K562 (cell line): ENCODE measurements around the gene NLRP9. TPM values are rescaled to one million over a fixed set of nuclear protein-coding genes. Genes with fewer than 3 reads are reported as not detected.

Experiments used
- BRF1 ChIP-seq: IDR thresholded peaks from 3 replicates; pipeline ENCODE4 v1.6.1; 2011; ENCODE audit warnings: borderline replicate concordance, mild to moderate bottlenecking; ENCODE audit not compliant: insufficient read length; ENCODE audit errors: extremely low read depth
- EWSR1 ChIP-seq: fragments of 450-650 bp; IDR thresholded peaks from 2 replicates; pipeline ENCODE4 v1.6.1; 2018; ENCODE audit warnings: borderline replicate concordance, mild to moderate bottlenecking, low read depth, moderate library complexity; ENCODE audit not compliant: partially characterized antibody
- FIP1L1 ChIP-seq: fragments of 200-400 bp; formaldehyde crosslinking; IDR thresholded peaks from 2 replicates; pipeline ENCODE4 v1.6.1; 2018; ENCODE audit warnings: mild to moderate bottlenecking, low read depth, low read length; ENCODE audit not compliant: poor library complexity, severe bottlenecking
- HOXB6 ChIP-seq: fragments of 250-450 bp; sonication (Bioruptor Pico); IDR thresholded peaks from 2 replicates; pipeline ENCODE4 v1.5.1; 2022; ENCODE audit warnings: mild to moderate bottlenecking, borderline replicate concordance
- JUNB ChIP-seq: fragments of 450-650 bp; formaldehyde crosslinking; conservative IDR thresholded peaks from 2 replicates; pipeline ENCODE4 v1.4.0; 2020; ENCODE audit warnings: mild to moderate bottlenecking
- MECOM ChIP-seq: fragments of 250-450 bp; sonication (Bioruptor Pico); IDR thresholded peaks from 2 replicates; pipeline ENCODE4 v1.8.0; 2022; ENCODE audit warnings: inconsistent platforms
- MTA1 ChIP-seq: fragments of 450-650 bp; IDR thresholded peaks from 2 replicates; pipeline ENCODE4 v1.6.1; 2017; ENCODE audit warnings: borderline replicate concordance
- NR2F6 ChIP-seq: fragments of 450-650 bp; formaldehyde crosslinking; IDR thresholded peaks from 2 replicates; pipeline ENCODE4 v1.4.0; 2020; ENCODE audit warnings: mild to moderate bottlenecking
- PHF20 ChIP-seq: fragments of 450-650 bp; IDR thresholded peaks from 2 replicates; pipeline ENCODE4 v1.6.1; 2018; ENCODE audit not compliant: partially characterized antibody
- SAP30 ChIP-seq: fragments of 200-600 bp; sonication (generic); IDR thresholded peaks from 2 replicates; pipeline ENCODE4 v1.6.1; 2012; ENCODE audit warnings: borderline replicate concordance, low read depth, mild to moderate bottlenecking, moderate library complexity, low read length, control low read depth, inconsistent platforms; ENCODE audit not compliant: insufficient read depth, poor library complexity, severe bottlenecking
- SMARCA5 ChIP-seq: fragments of 450-650 bp; IDR thresholded peaks from 2 replicates; pipeline ENCODE4 v1.6.1; 2016
- ZBTB1 ChIP-seq: sonication (generic); formaldehyde crosslinking; IDR thresholded peaks from 2 replicates; pipeline ENCODE4 v1.8.1; 2023; ENCODE audit warnings: missing genetic modification reagents, low read depth, mild to moderate bottlenecking, borderline replicate concordance
- ZNF121 ChIP-seq: sonication (generic); formaldehyde crosslinking; conservative IDR thresholded peaks from 2 replicates; pipeline ENCODE4 v1.8.0; 2022; ENCODE audit warnings: missing genetic modification reagents
- ZNF24 ChIP-seq: fragments of 450-650 bp; IDR thresholded peaks from 2 replicates; pipeline ENCODE4 v1.6.1; 2016
- polyA plus RNA-seq, 8 experiments: library from polyadenylated mRNA; depleted of rRNA in 4 of 8; stranded (reverse) in 5 of 8; unstranded in 3 of 8; fragments of >200 nt; fragmentation: Nextera tagmentation in 2 of 8; fragmentation: Illumina TruSeq in 1 of 8; extraction: Ambion mirVana in 2 of 8; extraction: Trizol in 1 of 8; gene quantifications; 2 replicates each; pipeline versions ENCODE4 v1.2.1 to v1.2.3, GENCODE V29; 2011 to 2014; ENCODE audit warnings: inconsistent platforms in 1 of 8, missing spikeins in 1 of 8
- total RNA-seq, 7 experiments: library from RNA; depleted of rRNA in 6 of 7; stranded (reverse); fragments of >200 nt in 6 of 7; fragmentation: Illumina TruSeq in 2 of 7; extraction: Trizol in 2 of 7; gene quantifications; 2 replicates each; pipeline versions ENCODE4 v1.2.1 to v1.2.3, GENCODE V29; 2011 to 2021; ENCODE audit warnings: low replicate concordance in 1 of 7
- TF ChIP-seq, protein P1 (sequence below): fragments of 450-650 bp; IDR thresholded peaks from 2 replicates; pipeline ENCODE4 v1.6.1; 2016; ENCODE audit warnings: low read depth
- TF ChIP-seq, protein P2 (sequence below): fragments of 250-450 bp; sonication (Bioruptor Pico); IDR thresholded peaks from 2 replicates; pipeline ENCODE4 v1.9.0; 2021; ENCODE audit warnings: mild to moderate bottlenecking, inconsistent platforms
- TF ChIP-seq, protein P3 (sequence below): sonication (generic); formaldehyde crosslinking; IDR thresholded peaks from 2 replicates; pipeline ENCODE4 v1.8.0; 2022; ENCODE audit warnings: mild to moderate bottlenecking, missing genetic modification reagents, borderline replicate concordance

NLRP9 gene
- total and polyA plus RNA-seq, 9 of the 15 experiments (the other 6 are each of a cell fraction or from before 2014, with no cell fraction given), result not detected

DNA sequence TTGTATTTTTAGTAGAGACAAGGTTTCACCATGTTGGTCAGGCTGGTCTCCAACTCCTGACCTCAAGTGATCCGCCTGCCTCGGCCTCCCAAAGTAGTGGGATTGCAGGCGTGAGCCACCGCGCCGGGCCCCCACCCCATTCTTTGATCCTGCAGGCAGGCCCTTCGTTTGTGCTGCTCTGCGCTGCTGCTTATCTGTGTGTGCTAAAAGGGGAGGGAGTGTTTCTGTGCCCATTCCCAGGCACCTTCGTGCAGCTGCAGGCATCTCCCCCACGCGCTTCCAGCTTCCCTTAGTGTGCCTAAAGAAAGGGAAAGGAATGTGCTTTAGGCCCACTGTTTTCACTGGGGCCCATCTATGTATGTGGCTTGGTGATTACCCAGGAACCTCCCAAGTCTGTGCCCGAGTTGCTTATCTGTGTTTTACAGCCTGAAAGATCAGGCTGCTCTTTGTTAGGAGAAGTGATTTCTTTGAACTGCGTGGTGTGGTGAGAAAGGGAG is 36.0 kb downstream of the NLRP9 start (continued):
- TF ChIP-seq, protein P1, sequence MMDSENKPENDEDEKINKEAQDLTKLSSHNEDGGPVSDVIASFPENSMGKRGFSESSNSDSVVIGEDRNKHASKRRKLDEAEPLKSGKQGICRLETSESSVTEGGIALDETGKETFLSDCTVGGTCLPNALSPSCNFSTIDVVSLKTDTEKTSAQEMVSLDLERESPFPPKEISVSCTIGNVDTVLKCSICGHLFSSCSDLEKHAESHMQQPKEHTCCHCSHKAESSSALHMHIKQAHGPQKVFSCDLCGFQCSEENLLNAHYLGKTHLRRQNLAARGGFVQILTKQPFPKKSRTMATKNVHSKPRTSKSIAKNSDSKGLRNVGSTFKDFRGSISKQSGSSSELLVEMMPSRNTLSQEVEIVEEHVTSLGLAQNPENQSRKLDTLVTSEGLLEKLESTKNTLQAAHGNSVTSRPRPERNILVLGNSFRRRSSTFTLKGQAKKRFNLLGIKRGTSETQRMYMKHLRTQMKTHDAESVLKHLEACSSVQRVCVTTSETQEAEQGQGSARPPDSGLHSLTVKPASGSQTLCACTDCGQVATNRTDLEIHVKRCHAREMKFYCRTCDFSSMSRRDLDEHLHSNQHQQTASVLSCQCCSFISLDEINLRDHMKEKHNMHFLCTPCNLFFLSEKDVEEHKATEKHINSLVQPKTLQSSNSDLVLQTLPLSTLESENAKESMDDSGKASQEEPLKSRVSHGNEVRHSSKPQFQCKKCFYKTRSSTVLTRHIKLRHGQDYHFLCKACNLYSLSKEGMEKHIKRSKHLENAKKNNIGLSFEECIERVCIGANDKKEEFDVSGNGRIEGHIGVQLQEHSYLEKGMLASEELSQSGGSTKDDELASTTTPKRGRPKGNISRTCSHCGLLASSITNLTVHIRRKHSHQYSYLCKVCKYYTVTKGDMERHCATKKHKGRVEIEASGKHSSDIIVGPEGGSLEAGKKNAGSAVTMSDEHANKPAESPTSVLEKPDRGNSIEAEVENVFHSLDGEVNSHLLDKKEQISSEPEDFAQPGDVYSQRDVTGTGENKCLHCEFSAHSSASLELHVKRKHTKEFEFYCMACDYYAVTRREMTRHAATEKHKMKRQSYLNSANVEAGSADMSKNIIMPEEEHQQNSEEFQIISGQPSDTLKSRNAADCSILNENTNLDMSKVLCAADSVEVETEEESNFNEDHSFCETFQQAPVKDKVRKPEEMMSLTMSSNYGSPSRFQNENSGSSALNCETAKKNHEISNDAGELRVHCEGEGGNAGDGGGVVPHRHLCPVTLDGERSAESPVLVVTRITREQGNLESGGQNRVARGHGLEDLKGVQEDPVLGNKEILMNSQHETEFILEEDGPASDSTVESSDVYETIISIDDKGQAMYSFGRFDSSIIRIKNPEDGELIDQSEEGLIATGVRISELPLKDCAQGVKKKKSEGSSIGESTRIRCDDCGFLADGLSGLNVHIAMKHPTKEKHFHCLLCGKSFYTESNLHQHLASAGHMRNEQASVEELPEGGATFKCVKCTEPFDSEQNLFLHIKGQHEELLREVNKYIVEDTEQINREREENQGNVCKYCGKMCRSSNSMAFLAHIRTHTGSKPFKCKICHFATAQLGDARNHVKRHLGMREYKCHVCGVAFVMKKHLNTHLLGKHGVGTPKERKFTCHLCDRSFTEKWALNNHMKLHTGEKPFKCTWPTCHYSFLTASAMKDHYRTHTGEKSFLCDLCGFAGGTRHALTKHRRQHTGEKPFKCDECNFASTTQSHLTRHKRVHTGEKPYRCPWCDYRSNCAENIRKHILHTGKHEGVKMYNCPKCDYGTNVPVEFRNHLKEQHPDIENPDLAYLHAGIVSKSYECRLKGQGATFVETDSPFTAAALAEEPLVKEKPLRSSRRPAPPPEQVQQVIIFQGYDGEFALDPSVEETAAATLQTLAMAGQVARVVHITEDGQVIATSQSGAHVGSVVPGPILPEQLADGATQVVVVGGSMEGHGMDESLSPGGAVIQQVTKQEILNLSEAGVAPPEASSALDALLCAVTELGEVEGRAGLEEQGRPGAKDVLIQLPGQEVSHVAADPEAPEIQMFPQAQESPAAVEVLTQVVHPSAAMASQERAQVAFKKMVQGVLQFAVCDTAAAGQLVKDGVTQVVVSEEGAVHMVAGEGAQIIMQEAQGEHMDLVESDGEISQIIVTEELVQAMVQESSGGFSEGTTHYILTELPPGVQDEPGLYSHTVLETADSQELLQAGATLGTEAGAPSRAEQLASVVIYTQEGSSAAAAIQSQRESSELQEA, result no peak
- TF ChIP-seq MECOM (CRISPR knock-in tag) (no peak), ZBTB1 (CRISPR knock-in tag) (no peak), PHF20 (no peak), BRF1 (no peak), FIP1L1 (no peak), SAP30 (no peak), MTA1 (peak; percentile 67; the same call in 1 of the 2 replicates), SMARCA5 (no peak), ZNF24 (no peak), HOXB6 (no peak), JUNB (CRISPR knock-in tag) (no peak), ZNF121 (no peak), NR2F6 (no peak), EWSR1 (no peak)
- TF ChIP-seq, protein P2, sequence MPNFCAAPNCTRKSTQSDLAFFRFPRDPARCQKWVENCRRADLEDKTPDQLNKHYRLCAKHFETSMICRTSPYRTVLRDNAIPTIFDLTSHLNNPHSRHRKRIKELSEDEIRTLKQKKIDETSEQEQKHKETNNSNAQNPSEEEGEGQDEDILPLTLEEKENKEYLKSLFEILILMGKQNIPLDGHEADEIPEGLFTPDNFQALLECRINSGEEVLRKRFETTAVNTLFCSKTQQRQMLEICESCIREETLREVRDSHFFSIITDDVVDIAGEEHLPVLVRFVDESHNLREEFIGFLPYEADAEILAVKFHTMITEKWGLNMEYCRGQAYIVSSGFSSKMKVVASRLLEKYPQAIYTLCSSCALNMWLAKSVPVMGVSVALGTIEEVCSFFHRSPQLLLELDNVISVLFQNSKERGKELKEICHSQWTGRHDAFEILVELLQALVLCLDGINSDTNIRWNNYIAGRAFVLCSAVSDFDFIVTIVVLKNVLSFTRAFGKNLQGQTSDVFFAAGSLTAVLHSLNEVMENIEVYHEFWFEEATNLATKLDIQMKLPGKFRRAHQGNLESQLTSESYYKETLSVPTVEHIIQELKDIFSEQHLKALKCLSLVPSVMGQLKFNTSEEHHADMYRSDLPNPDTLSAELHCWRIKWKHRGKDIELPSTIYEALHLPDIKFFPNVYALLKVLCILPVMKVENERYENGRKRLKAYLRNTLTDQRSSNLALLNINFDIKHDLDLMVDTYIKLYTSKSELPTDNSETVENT (CRISPR knock-in tag), result no peak
- TF ChIP-seq, protein P3, sequence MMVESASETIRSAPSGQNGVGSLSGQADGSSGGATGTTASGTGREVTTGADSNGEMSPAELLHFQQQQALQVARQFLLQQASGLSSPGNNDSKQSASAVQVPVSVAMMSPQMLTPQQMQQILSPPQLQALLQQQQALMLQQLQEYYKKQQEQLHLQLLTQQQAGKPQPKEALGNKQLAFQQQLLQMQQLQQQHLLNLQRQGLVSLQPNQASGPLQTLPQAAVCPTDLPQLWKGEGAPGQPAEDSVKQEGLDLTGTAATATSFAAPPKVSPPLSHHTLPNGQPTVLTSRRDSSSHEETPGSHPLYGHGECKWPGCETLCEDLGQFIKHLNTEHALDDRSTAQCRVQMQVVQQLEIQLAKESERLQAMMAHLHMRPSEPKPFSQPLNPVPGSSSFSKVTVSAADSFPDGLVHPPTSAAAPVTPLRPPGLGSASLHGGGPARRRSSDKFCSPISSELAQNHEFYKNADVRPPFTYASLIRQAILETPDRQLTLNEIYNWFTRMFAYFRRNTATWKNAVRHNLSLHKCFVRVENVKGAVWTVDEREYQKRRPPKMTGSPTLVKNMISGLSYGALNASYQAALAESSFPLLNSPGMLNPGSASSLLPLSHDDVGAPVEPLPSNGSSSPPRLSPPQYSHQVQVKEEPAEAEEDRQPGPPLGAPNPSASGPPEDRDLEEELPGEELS (CRISPR knock-in tag), result no peak
